ENCODE measurements around the gene MAPKAPK3.

MAPKAPK3 gene

DNA sequence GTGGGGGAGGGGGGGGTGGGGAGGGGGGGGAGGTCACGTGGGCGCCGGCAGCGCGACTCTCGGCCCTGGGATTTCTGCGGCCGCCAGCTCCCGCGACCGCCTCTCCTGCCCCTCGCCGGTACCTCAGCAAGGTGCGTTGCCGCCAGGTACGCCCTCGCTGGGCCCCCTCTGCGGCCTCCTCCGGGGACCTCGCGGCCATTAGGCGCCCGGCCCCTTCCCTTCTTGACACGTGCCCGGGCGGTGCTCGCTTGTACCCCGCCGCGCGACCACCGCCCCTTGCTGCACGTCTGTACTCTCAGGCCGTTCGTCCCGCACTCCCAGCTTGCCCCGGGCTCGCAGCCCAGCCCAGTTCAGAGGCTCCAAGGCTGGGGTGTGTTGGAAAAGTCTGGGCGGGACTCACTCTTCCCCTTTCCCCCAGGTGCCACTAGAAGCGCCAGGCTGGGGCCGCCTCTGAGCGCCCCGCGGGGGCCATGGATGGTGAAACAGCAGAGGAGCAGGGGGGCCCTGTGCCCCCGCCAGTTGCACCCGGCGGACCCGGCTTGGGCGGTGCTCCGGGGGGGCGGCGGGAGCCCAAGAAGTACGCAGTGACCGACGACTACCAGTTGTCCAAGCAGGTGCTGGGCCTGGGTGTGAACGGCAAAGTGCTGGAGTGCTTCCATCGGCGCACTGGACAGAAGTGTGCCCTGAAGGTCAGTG lies at the start of gene MAPKAPK3:
TSS of gene MAPKAPK3 (plus strand) at position 56 of the 696 bp plus-strand sequence. CDS start at position 471, 415 bp downstream.
- DNase-seq: no peak

DNA sequence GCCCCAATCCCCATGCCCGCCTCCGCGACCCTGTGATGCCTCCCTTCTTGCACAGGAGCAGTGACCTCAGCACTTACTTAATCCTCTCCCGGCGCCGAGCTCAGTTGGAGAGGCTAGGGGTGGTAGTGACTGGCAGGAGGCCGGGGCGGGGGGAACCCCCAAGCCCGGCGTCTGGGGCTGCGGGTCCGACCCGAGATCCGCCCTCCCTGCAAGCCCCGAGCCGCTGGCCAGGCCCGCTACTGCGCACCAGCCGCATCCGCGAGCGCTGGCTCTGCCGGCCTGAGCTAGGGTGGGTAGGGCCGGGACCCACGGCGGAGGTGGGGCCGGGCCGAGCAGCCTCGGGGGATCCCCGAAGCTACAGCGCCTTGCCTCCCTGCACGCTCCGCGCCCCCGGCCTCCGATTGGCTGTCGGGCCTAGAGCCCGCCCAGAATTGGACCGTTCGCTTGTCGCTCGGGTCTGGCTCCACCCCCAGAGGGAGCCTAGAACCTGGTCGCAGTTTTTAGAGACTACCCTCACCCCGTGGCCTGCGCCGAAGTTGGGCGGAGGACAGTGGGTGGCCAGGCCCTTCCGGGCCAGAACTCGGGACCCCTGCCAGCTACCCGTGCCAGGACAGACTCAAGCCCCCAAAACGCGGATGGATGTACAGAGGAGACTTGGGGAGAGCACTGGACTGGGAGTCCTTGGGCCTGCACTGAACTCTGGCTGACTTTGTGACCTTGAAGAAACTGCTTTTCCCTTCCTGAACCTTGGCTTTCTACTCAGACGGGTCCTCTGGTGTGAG lies 49.4 kb upstream of the MAPKAPK3 start, which contains the start of gene C3orf18:
TSS of gene C3orf18 (minus strand) at position 362 of the 782 bp plus-strand sequence. CDS start 2,048 bp downstream, outside the sequence.
- DNase-seq: peak; percentile 96 to 97

DNA sequence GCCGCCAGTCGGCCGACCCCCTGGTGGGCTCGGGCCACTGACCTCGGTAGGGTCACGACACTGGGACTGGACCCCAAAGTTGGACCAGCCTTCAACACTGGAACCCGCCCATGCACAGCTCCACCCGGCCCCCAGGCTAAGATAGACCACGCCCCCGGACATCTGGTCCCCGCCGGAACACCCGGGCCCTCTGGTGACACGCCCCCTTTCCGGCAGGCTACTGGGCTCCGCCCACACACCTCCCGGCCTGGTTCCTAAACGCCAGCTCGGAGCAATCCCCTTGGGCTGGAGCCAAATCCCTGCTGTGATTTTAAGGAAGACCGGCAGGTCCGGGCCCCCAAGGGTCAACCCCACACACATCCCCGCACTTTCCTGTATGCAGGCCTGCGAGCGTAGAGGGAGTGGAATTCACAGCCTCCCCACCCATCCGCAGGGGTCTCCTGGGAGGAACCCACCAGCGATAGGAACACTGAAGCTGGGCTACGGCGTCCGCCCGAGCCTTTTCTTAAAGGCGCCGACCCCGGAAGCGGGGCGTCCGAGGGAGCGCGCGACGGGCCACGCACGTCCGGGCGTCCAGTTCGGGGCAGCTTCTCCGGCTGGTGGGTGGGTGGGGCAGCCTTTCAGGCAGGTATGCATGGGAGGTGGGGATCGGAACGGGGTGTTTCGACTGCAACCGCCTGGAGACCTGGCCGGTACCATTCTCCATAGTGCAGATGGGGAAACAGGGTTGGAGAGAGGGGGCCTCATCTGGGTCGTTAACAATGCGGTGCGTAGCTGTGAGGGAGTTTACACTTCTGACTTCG lies 47.8 kb upstream of the MAPKAPK3 start, which contains the start of gene HEMK1:
TSS of gene HEMK1 (plus strand) at position 576 of the 803 bp plus-strand sequence. CDS start 1,583 bp downstream, outside the sequence.
- peak; percentile 96 to 98 for DNase-seq

DNA sequence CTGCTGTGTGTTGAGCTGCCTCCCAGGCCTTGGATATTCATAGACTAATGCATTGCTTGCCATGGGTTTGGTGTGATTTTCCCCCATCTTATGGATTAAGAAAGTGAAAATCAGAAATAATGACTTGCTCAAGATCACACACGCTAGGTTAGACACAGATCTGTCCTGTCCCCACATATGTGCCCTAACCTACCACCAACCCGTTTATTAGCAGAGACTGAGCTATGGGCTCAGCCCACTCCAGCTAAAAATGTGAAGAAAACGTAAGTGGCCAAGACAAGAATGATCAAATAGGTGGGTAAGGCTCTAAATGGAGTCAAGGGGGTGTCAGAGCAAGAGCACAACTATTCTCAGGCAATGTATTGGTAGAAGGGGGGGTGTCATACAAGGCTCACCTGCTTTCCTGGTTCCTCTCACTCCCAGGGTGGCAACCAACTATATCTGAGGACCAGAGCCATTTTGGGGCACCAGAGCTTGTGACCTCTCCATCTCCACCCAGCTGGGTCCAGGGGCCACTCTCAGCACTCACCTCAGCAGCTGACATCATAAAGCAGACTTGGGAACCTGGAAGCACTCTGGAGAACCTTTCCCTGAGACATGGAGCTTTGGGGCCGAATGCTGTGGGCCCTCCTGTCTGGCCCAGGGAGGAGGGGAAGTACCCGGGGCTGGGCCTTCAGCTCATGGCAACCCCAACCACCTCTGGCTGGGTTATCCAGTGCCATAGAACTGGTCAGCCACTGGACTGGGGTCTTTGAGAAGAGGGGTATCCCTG lies 46.3 kb upstream of the MAPKAPK3 start:
- DNase-seq: peak in 1 of 2 donors; percentile 19

DNA sequence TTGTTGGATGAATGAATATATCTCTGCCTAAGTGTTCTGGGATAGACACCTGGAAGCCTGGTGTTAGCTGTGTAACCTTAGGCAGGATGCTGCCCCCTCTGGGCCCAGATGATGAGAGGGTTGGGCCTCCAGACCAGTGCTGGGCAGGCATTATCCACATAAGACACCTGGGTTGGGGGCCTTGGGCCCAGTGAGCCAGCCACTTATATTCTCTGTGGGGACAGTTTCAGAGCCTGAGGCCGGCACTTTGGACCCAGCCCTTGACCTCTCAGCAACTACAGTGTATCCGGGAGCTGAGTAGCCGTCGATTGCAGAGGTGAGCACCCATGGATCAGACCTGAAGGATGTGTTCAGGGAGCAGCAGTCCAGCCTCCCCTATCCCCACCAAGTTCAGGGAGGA lies 45.5 kb upstream of the MAPKAPK3 start:
- DNase-seq: peak in 1 of 2 donors; percentile 23

DNA sequence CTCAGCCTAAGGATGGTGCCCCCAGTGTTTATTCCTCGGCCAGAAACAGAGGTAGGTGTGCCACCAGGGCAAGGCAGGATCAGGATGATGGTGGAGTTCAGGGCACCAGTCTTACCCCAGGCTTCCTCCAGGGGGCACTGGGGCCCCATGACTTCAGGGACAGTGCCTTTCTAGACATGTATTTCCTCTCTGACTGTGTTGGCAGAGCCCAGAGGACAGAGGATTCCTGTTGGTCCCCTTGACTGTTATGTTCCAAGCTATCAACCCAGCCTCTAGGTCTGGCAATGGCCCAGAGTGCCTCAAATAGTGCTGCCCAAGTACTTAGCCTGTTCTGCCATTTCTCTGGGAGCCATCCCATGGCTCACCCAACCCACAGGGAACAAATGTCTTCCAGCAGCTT lies 44.8 kb upstream of the MAPKAPK3 start:
- DNase-seq: peak; percentile 86 to 88

DNA sequence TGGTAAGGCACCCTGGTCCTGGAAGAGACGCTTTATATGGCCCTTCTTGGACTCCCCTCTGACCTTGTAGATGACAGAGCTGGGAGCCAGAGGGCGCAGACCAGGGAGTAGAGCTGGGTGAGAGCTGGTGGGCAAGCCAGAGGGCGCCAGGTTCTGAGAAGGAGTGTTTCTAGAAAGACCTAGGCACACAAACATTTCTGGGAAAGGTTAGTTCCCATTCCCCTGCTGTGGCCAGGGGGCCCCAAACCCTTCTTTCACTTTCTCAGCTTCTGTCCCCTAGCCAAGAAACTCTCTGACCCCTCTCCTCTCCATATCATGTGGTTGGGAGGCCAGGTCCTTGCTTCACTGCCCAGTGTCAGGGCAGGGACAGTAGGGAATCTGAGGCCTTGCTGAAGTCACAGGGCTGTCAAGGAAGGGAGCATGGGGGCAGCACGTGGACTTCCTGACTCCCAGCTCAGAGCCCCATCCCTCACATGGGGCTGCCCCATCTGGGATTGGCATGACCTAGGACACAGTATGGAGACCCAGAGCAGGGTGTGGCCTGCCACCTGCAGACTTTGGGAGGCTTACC lies 44.1 kb upstream of the MAPKAPK3 start:
- DNase-seq: peak; percentile 49 to 59

DNA sequence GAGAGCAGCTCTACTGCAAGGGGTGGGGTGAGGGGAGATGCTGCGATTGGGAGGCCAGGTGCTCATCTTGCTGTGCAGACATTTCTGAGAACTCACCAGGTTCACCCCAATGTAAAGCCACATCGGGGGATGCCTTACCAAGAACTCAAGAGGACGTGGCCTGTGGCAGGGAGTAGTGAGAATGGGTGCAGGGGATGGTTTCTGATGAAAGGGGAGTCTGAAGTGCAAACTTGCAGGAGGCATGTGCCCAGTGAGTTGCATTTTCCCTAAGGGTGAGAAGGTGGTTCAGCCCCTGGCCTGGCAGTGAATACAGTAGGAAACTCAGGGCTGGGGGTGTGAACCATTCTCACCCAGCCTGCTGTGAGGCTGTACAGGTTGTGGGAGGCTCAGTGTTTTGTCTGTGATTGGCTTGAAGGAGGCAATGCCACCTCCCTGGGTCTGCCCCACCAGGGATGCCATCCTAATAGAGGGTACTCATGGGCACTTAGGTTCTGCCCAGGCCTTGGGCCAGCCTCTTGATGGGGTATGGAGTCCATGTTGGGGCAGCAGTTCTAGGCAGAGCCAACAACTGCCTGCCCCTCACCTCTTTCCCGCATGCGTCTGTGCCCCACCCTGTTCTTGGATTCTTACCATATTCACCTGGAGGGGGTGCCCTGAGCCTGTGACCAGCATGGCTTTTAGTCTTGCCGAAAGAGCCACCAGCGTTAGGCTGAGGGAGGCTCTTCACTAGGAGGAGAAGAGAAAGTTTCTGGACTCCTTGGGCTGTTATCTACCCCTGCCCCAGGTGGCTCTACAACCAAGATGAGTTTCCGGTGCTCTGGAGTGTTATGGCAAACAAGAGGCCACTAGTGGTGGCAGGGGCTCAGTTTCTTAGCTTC lies 43.1 kb upstream of the MAPKAPK3 start:
- peak; percentile 68 to 76 for DNase-seq

DNA sequence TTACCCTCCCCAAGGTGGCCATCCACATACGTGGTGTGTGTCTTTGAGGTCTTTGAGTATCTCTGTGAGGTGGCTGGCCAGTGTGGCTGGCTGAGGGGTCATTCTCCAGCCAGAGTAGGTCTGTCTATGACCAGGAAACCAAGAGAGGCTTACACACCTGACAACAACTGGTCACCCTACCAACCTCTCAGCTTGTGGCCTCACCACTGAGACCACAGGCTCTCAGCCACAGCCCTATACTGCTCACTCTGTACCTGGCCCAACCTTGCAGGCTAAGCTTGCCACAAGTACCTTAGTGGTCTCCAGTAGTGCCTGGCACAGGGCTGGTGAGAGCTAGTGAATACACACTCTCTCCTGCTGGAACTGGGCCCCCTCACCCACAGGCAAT lies 42.5 kb upstream of the MAPKAPK3 start:
- peak in 1 of 2 donors; percentile 51 for DNase-seq

DNA sequence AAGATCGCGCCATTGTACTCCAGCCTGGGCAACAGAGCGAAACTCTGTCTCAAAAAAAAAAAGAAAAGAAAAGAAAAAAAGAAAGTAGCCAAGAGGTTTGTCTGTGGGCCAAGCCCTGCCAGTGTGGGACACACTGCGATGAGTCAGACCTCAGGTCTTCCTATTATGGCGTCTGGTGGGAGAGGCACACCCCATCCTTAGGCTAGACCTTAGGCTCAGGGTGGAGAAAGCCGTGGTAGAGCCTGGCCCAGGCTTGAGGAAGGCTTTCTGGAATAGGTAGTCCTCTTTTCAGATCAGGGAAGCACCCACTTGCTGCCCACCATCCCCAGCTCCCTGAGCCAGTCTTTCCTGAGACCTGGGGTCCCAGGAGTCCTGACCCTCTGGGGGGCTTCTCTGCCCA lies 41.6 kb upstream of the MAPKAPK3 start:
- no peak for DNase-seq

DNA sequence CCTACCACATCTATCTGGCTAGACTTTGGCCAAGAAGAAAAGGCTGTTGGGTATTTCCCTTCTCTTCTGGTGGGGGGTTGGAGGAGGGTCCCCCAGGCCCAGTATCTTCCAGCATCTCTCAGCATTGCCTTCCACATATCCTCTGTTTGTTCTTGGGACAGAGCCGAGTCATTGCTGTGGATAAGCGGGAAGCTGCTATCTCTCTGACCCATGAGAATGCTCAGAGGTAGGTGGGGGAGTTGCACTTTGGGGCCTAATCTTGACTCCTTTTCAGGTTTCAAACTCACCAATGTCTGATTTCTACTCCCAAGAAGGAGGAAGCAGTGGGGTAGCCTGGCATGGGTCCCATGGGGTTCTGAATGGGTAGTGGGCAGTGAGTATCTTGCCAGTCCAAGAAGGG lies 39.6 kb upstream of the MAPKAPK3 start:
- no peak for DNase-seq

DNA sequence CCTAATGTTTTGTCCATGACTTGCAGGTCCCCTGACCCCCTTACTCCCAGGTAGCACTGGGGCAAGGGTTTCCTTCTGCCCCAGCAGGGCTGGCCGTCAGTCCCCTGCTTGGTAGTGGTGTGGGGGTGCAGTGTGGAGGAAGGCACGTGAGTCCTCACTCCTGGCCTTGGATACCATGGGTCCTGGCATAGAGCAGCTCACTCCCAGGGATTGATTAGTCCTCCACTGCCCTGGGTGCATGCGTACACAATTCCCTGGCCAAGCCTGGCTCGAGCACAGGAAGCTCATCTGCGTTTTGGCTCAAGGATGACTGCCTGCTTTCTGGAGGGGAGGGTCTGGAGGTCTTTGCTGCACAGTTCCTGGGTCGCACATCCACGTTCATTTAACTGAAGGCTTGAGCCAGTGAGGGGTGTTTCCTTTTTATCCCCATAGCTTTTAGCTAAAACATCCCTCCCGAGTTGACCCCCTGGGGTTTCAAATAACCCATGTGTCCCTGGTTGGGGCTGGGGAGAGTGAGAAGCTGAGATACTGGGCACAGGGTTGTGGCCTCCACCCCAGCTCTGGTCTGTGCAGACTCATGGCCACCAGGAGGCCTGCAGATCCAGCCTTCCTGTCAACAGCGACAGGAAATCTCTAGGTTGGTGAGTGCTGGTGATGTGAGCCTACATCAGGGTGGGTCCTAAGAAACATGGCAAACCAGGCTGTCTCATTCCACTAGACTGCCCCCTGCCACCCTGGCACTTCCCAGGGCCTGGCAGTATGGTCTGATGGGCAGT lies 36.1 kb upstream of the MAPKAPK3 start:
- DNase-seq: no peak

DNA sequence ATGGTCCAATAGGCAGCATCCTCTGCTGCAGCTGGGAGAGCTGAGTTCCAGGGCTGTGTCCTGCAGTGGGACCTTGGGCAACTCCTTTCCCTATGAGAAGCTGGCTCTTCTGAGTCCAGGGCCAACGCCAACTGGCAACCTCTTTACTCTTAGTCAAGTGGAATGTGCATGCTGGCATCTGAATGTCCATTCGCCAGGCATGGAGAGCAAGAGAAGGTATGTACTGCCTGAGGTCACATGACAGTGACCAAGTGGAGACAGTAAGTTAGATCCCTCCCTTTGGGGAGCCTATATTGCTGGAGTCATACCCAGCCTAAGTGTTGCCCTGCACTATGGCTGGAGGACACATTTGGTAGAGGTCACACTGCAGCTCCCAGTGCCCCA lies 35.5 kb upstream of the MAPKAPK3 start:
- no peak for DNase-seq

DNA sequence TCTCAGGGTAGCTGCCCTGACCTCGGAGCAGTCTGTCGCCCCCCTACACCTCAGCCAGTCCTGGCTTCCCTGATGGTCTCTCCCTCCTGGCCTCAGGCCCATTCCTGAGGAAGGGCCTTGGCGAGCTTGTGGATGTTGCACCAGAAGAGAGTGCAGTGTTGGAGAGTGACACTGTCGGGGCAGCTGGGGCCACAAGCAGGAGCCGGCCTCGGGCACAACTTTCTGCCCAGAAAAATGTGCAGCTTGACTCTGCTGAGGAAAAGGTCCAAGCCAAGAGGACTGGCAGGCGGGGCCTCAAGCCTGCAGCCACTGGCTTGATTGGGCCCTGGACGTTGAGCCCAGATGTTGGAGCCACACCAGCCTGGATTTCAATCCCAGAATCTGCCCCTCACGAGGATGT lies 34.9 kb upstream of the MAPKAPK3 start:
- DNase-seq: no peak

DNA sequence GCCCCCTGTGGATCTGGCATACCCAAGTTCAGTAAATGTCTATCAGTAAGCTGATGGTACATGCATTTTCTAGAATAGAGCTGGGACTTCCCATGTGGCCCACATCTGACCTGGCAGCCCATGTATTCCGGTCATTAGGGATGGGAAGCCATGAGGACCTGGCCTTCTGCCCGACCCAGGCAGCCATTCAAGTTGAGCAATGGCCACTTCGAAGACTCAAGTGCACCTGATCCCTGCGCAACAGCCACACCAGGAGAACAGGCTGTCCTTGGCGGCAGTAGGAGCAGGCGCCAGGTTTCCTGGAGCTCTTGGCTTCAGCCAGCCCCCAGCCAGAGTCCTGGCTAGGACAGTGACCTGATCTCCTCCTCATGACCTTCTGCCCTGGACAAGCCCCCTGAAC lies 33.1 kb upstream of the MAPKAPK3 start:
- DNase-seq: no peak

DNA sequence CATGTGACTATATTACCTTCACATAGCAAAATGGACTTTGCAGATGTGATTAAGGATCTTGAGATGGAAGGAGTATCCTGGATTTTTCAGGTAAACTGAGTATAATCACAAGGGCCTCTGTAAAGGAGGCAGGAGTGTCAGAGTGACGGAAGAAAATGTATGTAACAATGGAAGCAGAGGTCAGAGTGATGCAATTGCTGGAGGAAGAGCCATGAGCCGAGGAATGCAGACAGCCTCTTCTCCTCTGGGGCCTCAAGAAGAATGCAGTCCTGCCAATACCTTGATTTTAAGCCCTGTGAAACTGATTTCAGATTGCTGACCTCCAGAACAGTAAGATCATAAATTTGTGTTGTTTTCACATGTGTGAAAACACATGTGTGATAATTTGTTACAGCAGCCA lies 32.6 kb upstream of the MAPKAPK3 start:
- DNase-seq: no peak

DNA sequence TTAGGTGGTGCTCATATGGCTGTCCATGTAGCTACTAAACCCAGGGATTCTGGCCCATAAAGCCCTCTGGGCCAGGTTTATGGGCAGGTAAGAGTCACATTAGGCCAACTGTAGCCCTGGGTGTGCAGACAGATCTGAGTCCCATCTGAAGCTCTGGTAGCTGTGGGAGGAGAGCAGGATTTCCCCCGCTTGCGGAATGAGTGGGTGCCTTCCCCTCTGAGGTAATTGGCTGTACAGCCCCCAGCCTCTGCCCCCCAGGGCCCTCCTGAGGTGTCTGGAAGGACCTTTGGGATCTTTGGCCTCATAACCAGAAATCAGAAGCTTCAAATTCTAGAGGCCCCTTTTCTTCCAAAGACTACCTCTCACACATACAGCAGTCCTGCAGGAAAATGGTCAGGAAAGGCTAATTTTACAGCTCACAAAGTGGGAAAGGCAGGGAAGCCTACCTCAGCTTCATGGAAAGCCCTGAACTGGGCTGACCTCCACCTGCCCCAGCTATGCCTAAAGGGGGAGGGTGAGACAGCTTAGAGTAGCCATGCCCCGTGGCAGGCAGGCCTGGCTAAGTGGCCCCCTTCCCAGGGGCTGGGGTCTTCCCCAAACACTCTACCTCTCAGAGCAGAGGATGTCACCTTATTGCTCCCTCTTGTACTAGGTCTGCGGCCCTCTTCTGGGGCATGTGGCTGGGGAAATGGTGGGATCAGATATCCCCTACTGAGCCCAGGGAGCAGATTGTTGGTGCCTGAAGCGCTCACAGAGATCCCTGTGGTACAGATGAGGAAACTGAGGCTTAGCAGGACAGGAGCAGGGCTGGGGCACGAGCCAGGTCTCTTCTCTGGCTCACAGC lies 30.8 kb upstream of the MAPKAPK3 start:
- DNase-seq: peak in 1 of 2 donors; percentile 70

DNA sequence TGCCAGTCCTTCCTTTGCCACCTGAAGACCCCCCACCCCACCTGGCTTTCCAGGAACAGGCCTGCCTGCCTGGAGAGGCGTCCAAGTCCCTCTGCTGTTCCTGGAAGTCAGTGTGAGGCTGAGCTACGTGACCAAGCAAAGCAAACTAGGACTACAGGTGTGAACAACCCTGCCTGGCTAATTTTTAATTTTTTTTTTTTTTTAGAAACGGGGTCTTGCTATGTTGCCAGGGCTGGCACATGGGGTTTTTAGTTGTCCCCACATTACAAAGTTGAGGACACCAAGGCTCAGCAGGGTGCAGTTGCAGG lies 30.2 kb upstream of the MAPKAPK3 start:
- DNase-seq: no peak

DNA sequence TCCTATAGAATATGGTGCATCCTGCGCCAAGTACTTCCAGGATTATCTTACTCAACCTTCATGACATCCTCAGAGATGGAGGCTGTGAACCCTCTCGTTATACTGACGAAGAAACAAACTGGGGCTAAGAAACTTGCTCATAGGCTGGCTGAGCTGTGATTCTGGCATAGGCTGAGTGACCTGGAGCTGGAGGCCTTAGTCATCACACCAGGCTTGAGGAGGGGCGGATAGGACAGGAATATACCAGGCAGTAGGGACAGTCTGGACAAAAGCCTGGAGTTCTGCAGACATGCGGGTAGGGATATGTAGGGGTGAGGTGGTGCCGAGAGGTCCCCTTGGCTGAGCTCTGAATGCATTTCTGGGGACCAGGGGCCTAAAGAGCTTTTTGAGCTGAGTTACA lies 29.6 kb upstream of the MAPKAPK3 start:
- DNase-seq: no peak
